Right kidney (tissue), 9 donors: Measurements from ENCODE around the gene ZNF638.
"Not testable (repeated sequence)": the region's sequence is repeated elsewhere in the genome, so short reads cannot be mapped to it uniquely, and the experiment has no call there.

Experiments
- DNase-seq: peaks from one replicate; pipeline ENCODE4 v3.0.0-alpha.2; 2016
- long read RNA-seq, 8 donors: transcript quantifications; one replicate each; lab custom pipeline, GENCODE V29; 2026

ZNF638 gene
- long read RNA-seq, donor 1, partial matches to known transcripts: 39 of 49 reads
- long read RNA-seq, donor 1, other reads (novel, unspliced or antisense): 5 of 49 reads
- long read RNA-seq, donor 2, transcript ZNF638-206 (2 exons, 931 nt): major isoform, 6 of 21 reads
- long read RNA-seq, donor 2, partial matches to known transcripts: 14 of 21 reads
- long read RNA-seq, donor 2, other reads (novel, unspliced or antisense): 0 of 21 reads
- long read RNA-seq, donor 3, transcript ZNF638-206 (2 exons, 931 nt): major isoform, 6 of 24 reads
- long read RNA-seq, donor 3, partial matches to known transcripts: 17 of 24 reads
- long read RNA-seq, donor 3, other reads (novel, unspliced or antisense): 0 of 24 reads
- long read RNA-seq, donor 4, full-length matches to known transcripts: 11 of 68 reads
- long read RNA-seq, donor 4, partial matches to known transcripts: 57 of 68 reads
- long read RNA-seq, donor 4, other reads (novel, unspliced or antisense): 0 of 68 reads
- long read RNA-seq, donor 5, full-length matches to known transcripts: 7 of 28 reads
- long read RNA-seq, donor 5, partial matches to known transcripts: 21 of 28 reads
- long read RNA-seq, donor 5, other reads (novel, unspliced or antisense): 0 of 28 reads
- long read RNA-seq, donor 6, transcript ZNF638-206 (2 exons, 931 nt): major isoform, 10 of 37 reads
- long read RNA-seq, donor 6, partial matches to known transcripts: 26 of 37 reads
- long read RNA-seq, donor 6, other reads (novel, unspliced or antisense): 0 of 37 reads
- long read RNA-seq, donor 7, transcript ZNF638-206 (2 exons, 931 nt): major isoform, 14 of 73 reads
- long read RNA-seq, donor 7, partial matches to known transcripts: 54 of 73 reads
- long read RNA-seq, donor 7, other reads (novel, unspliced or antisense): 0 of 73 reads
- long read RNA-seq, donor 8, partial matches to known transcripts: 32 of 36 reads
- long read RNA-seq, donor 8, other reads (novel, unspliced or antisense): 0 of 36 reads

GRCh38 chr2:71331581-71332434 is at the start of gene ZNF638:
TSS of gene ZNF638 (plus strand) at chr2:71331782. CDS start at chr2:71348955, 17,173 bp downstream.
- DNase-seq: peak; percentile 97

DNA sequence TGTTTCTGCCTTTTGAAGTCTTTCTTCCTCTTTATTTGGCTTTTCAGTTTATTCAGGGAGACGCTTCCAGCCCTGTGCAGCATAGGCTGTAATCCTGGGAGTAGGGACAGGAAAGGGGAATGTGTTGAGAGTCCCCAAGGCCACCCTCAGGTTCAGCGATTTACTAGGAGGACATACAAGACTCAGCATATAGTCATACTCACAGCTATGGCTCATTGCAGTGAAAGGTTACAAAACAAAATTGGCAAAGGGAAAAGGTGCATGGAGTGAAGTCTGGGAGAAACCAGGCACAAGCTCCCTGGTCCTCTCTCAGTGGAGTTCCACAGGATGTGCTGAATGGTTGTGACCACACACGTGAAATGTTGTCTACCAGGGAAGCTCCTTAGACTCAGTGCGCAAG is 49.6 kb upstream of the ZNF638 start:
- no peak for DNase-seq

GRCh38 chr2:71282493-71282892 is 49.1 kb upstream of the ZNF638 start:
- no peak for DNase-seq

DNA sequence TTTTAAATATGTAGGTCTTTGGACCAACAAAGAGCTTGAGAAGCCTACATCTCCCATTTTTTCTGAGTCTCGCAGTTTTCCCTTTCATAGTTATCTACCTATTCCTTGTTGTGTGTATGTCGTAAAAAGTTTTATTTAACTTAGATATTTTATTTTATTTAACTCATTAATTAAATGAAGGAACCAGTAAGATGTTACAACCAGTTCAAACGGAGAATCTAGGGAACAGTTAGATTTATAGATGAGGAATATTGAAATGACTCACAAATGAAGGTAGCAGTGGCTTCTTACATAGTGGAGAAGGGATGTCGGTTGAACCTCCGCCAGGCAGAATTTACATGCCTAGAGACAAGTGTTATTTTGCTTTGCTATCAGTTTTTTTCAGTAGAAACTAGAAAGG is 48.5 kb upstream of the ZNF638 start:
- no peak for DNase-seq

DNA sequence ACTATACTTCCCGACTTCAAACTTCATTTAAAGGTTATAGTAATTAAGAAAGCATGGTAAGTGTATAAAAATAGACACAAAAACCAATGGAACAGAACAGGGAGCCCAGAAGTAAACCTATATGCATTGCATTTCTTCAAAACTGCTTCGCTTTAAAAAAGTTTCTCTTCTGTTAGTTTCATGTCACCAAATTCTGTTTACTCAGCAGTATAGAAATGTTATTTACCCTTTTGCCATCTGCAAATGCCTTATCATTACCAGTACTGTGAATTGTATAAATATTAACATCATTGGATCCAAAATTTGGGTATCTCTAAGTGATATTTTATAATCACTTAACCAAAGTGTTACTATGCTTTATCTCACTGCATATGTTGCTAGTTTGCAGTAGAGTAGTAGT is 45.9 kb upstream of the ZNF638 start:
- no peak for DNase-seq

- no peak for DNase-seq
Measured at GRCh38 chr2:71291398-71291797, 40.2 kb upstream of the ZNF638 start.

DNA sequence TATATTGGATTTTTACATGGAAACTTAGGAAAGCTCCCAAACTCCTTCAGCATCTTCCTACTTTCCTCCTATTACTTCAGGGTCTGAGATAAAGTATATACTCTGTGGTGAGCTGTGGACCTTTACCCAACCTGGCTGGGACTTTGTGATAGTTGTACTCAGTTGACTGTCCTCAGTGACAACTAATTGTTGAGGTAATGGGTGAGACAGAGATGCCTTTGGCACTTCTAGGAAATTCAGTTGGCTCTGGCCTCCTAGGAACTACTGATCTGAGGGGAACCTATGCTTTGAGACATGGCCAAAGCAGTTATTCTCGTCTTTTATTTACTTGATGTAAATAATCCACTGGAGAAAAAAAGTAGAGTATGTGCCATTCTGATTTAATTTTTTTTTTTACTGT is 39.4 kb upstream of the ZNF638 start:
- no peak for DNase-seq

GRCh38 chr2:71298914-71299313 is 32.7 kb upstream of the ZNF638 start:
- no peak for DNase-seq

DNA sequence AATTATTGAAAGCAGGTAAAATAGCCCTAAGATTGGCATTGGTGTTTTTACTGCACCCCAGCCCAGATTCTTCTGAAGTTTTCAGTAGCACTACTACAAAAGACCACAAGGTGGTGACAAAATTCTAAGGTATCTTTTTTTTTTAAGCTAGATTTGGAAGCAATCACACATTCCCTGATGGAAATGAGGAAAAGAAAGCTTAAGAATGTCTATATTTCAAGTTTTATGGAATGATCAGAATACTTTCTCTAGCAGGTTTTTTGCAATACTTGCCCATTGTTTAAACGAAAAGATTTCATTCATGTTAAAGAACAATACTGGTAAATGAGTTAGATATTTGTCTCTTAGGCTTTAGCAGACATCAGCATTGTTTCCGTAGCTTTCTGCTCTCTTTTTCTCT is 32.1 kb upstream of the ZNF638 start:
- DNase-seq: peak; percentile 22

DNA sequence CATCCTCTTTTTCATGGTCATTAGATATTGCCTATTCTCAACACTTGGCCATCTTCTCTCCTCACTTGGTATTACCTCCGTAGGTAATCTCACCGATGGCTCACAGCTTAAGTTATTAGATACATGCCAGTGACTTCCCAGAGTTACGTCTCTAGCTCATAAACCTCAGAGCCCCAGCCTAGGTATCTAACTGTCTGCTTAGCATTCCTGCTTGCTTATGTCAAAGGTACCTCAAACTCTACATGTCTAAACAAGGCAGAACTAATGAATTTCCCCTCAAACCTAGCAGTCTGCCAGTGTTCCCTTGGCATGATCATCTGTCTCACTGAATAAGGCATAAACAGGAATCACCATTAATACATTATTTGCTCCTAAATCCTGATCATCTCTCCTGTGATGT is 27.7 kb upstream of the ZNF638 start:
- DNase-seq: no peak

GRCh38 chr2:71306762-71307161 is 24.8 kb upstream of the ZNF638 start:
- DNase-seq: no peak

DNA sequence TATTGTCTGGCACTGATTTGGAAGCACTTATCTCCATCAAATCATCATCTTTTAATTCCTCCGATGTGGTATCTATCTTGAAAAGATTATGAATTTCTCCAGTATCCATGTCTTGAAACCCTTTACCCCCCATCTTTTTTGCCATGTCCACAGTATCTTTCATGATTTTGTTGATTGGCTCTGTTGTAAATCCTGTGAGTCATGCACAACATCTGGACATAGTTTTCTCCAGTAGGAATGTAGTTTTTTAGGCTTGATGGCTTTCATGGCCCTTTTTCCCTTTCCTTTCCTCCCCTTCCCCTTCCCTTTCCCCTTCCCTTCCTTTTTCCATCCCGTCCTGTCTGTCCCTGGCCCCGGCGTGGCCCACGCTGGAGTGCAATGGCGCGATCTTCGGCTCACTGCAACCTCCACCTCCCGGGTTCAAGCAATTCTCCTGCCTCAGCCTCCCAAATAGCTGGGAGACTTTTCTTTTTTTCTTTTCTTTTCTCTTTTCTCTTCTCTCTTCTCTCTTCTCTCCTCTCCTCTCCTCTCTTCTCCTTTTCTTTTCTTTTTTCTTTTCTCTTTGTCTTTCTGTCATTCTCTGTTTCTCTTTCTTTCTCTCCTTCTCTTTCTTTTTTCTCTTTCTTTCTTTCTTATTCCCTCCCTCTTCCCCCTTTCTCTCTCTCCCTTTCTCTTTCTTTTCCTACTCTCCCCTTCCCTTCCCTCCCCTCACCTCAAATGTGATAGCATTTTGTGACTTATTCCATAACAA is 18.4 kb upstream of the ZNF638 start:
- DNase-seq: no peak

- DNase-seq: no peak
Measured at GRCh38 chr2:71317060-71317459, 14.5 kb upstream of the ZNF638 start.

DNA sequence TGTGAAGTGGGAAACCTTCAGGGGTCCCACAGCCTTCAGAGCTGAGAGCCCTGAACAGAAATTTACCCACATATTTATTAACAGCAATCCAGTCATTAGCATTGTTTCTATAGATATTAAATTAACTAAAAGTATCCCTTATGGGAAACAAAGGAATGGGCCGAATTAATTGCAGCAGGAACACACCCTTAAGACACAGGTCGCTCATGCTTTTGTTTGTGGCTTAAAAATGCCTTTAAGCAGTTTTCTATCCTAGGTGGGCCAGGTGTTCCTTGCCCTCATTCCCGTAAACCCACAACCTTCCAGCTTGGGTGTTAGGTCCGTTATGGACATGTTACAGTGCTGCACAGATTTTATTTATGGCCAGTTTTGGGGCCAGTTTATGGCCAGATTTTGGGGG is 13.7 kb upstream of the ZNF638 start:
- DNase-seq: not testable (repeated sequence)

DNA sequence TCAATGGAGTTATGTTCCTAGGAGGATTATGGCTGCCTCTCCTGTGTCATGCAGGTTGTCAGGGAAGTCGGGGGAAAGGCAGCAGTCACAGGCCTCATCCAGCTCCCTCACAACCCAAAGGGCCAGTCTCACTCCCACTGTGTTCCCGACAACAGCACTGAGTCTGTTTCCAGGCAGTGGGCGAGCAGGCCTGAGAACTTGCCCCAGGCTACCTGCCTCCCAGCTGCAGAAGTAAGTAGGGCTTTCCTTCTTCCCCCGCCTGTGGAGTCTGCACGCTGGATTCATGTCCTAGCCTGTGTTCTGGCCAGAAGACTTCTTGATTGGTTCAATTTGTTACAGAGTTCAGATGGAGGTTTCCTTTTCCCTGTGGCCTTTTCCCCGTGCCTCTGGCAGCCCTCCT is 8.2 kb upstream of the ZNF638 start:
- DNase-seq: no peak

DNA sequence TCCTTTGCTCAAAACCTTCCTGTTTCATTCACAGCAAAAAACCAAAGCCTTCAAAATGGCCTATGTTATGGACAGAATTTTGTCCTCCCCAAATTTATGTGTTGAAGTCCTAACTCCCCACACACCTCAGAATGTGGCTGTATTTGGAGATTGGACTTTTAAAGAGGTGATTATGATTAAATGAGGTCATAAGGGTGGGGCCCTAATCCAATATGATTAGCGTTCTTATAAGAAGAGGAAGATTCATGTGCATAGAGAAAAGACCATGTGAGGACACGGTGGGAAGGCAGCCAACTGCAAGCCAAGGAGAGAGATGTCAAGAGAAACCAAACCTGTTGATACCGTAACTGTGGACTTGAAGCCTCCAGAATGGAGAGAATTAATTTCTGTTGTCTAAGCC is 4.6 kb upstream of the ZNF638 start:
- no peak for DNase-seq

- no peak for DNase-seq
Measured at GRCh38 chr2:71327916-71328315, 3.7 kb upstream of the ZNF638 start.

- DNase-seq: no peak
Measured at GRCh38 chr2:71330155-71330554, 1.4 kb upstream of the ZNF638 start.

GRCh38 chr2:71330585-71331330 is 824 bp upstream of the ZNF638 start:
- no peak for DNase-seq

DNA sequence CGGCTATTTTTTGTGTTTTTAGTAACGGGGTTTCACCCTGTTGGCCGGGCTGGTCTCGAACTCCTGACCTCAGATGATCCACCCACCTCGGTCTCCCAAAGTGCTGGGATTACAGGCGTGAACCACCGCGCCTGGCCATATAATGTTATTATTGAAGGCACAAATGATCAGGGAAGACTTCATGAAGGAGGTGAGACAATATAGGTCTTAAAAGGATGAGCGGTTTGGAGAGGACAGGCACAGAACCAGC is 326 bp upstream of the ZNF638 start:
- DNase-seq: not testable (repeated sequence)

GRCh38 chr2:71332435-71332796 is 834 bp downstream of the ZNF638 start:
- DNase-seq: no peak
